Kasumi-1 (cell line): ENCODE measurements around the gene CAB39L.

Experiments used
- DNase-seq, 2 experiments: peaks; one replicate each; lab custom pipeline; 2025; lab: John Stamatoyannopoulos, UW

CAB39L gene

DNA sequence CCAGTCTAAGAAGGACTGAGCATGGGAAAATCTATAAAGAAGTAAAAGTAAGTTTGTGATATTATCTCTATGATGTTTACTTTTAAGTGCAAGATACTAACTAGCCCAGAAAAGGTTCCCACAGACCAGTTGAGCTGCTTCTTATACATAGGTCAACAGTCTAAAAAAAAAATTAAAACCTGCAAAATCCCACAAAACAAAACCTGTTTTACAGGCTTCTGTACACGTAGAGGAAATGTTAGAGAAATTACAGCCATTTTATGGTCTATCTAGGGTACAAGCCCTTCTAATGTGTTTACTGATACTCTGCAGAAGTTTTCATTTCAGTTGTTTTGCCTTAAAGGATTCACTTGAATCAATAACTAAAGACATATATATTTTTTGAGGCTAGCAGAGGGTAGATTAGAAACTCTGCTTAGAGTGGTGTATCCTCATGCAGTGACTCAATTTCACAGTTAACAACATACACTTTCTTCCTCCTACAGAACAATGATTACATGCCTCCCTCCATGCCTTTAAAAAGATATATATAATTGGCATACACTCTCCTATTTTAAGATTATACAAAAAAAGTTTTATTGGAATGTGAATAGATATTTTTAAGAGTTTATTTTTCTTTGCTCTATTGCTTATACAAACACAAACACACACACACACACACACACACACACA lies 43.9 kb downstream of the CAB39L start:
- no peak for DNase-seq

DNA sequence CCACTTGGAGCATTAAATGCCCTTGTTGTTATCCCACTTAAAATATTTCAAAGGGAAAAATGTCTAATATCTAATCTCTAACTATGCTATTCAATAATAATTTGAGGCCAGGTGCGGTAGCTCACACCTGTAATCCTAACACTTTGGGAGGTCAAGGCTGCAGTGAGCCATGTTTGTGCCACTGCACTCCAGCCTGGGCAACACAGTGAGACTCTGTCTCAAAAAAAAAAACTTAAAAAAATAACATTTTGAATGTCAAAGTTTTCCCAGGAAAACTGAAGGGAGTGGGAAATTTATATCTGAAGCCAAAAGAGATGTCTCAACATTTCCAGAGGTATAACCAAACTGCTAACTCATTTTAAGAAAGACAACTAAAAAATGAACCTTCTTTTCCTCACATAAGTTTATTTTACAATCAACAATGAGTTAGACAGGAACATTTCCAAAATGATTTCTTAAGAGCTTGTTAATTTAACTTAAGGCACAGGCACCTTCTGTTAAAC lies 47.9 kb downstream of the CAB39L start:
- no peak for DNase-seq

DNA sequence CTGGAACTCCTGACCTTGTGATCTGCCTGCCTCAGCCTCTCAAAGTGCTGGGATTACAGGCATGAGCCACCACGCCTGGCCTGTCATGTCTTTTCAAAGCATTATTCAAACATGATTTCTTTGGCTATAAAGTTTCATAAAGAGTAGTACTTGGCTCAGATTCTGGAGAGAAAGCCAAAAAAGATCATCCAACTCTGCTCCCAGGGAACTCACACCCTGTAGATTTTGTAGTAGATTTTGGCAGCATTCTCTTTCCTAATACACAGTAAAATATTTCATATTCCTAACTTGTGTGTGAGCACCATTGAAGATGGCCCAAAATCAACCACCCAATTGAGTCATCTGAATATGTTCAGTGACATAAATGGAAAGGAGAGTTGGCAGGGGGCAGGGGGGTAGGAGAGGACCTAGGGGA lies 48.4 kb downstream of the CAB39L start:
- DNase-seq: no peak

DNA sequence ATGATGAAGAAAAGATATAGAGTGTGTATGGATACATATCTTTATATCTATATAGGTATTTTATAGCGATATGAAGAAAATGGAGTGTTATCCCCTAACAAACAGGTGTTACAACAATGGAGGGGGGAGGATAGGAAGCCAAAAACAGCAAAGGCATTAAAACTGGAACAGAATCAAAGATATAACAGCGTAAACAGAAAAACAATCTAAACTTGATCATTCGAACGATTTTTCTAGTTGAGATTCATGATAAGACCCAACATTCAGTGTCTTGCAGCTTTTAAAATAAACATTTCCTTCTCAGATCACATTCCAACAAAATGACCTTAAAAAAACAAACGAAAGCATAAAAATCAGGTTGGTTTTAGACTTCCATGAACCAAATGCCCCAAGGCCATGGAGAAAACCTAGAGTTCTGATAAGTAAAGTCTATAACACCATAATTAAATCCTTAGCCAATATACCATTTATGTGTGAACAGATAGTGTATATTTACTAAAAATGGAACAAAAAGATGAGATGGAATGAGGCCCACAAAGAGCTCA lies 55.7 kb downstream of the CAB39L start:
- no peak for DNase-seq

DNA sequence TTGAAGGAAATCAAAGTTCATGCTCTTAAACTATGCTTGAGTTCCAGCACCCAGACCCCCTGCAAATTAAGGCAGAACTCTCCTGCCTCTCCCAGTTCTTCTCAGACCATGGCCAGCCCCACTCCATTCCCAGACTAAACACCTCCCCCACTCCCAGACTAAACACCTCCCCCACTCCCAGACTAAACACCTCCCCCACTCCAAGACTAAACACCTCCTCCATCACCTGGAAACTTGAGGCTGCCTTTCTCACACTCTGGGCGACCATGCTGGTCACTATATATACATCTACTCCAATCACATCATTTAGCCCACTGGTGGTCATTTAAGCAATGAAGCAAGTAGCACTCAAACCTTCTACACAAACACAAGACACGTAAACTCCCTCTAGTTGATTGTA lies 57.2 kb downstream of the CAB39L start:
- no peak for DNase-seq

DNA sequence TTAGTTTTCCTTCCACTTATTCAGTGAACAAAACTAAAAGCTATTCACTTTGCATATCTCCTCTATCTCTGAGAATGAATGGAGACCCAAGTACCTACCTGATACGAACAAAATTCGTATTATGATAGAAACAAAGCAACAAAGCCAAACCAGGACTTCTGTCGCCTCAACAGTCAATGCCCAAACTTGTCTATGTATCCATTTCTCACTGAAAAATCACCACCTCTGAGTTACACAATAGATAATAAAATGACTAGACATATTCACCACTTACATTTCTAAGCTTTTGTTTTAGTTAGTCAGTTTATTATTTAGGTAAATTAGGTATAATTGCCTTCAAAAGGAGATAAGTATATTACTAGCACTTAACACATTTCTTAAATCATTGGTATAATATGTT lies 67.7 kb downstream of the CAB39L start:
- no peak for DNase-seq

DNA sequence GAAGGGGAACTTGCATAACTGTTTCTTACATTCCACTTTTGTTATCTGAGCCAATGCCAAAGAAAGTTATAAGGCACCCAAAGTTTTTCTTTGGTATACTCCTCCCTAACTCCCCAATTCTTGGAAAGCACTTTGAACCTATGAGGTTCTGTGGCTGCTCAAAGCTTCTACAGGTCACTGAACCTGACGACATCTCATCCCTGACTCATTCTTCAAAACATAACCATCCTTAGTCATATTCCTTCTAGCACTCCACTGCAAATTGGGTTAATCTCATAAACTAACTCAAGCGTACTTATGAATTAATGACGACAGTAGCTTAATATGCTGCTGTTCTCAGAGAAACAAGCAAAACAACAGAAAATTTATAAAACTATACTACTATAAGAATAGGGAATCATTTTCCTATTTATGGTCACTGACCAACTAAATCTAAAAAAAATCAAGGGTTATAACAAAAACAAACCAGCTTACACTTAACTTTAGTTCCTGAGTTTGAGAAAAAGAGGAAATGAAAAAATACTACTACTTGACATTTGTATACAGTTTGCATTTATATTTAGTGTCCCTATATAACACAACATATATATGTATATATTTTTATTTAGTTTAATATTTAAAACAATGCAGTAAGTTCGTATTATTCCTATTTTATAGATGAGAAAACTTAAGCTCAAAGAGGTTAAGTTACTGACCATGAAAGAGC lies 69.1 kb downstream of the CAB39L start:
- peak in 1 of 2 experiments; percentile 7 for DNase-seq

DNA sequence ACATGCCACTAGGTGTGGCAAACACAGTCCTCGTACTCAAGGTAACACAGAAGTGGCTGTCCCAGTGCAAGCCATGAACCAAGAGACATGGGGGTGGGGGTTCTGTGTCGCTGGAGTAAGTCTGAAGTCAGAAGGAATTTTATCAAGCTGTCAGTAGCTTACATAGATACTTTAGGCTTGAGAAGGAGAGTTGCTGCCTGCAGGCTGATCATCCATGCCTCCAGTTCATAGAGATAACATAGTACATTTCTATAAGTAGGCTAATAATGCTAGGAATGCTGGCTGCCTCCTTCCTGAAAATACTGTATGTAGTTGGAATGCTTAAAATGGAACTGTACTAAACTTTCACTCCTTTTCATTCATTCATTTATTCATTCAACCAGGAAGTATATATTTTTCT lies 70.1 kb downstream of the CAB39L start:
- no peak for DNase-seq

DNA sequence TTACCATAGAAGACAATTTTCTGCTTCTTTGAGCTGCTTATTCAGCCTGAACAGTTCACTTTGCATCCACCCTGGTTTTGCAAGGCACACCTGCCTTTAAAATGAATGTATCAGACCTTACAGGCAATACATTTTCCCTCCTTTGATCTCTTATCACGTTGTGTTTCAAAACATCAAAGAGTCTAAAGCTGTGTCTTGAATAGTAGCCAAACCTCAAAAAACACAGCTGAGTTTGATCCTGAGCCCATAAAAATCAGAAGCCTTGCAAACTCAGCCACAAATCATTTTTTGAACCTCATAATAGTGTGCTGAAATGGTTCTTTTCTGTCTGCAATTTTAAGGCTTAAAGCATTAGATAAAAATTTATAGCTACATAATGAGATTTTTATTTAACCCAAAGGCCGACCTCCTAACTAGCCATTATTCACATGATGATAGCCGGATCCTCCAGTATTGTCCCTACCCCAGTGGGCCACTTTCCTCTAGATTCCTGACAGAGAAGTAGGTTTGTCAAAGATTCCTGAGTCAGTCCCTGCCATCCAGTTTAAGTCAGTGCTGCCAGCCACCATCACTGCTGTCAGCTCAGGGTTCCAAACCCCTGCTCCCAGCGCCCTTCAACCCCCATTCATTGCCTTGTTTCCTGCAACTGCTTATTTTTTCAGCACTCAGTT lies 71.8 kb downstream of the CAB39L start:
- no peak for DNase-seq

DNA sequence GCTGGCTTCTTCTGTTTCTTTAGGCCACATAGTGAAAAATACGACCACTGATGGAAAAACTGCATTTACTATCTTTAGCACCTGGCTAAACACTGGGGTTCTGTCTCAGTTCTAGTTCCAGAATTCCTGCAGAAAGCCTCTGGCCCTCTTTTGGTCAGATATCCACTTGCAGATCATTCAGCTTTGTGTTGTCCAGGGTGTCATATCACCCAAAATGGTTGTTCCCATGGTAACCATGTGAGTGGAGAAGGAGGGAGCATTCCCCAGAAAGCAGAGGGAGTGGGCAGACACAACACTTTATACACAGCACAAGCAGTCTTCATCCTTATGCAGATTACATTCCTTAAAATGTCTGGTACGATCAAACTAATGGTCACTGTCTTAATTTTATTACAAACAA lies 73.5 kb downstream of the CAB39L start:
- no peak for DNase-seq

DNA sequence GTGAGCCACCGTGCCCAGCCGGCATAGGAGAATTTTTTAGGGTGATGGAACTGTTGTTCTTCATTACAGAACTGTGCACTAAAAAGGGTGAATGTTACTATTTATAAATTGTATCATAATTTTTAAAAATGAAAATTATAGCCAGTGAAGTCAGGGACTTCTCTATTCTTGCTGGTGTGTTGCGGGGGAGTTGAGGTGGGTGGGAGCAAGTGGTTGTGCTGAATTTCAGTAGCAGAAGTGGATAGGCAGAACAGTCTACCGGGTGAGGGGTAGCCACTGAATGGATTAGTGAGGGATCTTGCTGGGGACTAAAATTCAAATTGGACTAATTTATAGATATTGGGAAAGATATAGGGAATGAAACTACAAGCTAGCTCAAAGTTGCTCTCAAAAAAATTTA lies 74.0 kb downstream of the CAB39L start:
- DNase-seq: peak; percentile 54 to 69

DNA sequence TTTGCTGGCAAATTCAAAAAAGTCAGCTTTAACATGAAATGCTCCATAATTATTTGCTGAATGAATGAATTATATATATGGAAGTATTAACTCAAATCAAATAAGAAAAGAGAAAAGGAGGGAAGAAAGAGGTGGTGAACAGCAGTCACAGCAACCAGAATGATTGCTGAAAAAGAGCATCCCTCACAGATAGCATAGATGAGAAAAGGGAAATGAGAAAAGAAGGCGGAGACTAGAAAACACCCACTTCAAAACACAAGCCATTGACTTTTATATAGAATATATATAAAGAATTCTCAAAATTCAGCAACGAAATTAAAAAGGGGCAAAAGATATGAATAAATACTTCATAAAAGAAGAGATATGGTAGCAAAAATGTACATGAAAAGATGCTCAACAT lies 75.2 kb downstream of the CAB39L start:
- DNase-seq: no peak

DNA sequence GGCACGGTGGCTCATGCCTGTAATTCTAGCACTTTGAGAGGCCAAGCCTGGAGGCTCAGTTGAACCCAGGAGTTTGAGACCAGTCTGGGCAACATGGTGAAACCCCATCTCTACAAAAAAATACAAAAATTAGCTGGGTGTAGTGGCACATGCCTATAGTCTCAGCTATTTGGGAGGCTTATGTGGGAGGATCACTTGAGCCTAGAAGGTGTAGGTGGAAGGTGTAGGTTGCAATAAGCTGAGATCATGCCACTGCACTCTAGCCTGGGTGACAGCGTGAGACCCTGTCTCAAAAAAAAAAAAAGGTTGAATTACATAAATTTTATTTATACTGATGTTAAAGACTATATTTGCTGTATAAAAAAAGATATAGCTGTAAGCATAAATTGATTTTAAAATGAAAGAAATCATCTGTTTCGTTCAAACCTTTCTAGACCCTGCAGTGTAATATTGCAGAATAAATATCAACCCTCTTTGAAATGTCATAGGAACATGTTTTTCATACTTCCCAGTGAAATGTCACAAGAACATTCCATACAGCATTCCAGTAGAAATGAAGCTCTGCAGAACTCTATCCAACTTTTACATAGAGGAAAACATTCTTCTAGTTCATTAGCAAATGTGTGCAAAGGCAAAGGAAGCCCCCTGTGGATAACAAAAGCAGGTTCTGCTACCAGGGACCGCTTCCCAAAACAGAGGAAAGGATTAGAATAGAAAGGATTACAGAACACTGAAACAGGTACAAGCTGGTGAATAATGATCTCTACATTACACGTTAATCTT lies 76.0 kb downstream of the CAB39L start:
- no peak for DNase-seq

DNA sequence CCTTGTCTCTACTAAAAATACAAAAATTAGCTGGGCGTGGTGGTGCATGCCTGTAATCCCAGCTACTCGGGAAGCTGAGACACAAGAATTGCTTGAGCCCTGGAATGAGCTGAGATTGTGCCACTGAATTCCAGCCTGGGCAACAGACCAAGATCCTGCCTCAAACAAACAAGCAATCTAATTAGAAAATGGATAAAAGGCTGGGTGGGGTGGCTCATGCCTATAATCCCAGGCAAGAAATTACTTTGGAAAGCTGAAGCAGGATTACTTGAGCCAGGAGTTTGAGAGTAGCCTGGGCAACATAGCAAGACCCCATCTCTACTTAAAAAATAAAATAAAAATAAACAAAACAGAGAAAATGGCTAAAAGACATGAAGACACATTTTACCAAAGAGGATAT lies 77.0 kb downstream of the CAB39L start:
- no peak for DNase-seq

DNA sequence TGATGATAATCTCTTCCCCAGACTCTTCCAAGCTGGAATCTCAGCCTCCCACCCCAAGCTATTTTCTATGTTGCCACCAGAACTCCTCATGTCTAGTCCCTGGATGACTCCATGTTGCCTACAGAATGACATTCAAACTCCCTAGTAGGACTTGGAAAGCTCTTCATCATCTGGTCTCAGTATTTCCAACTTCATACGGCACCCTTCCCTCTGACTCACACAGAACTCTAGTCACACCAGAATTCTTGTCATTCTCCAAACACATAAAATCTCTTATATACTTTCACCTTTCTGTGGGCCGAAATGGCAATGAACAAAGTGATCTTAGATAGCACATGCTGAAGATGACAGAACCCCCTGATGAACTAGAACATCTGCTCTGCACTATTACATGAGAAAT lies 86.2 kb downstream of the CAB39L start:
- no peak for DNase-seq

DNA sequence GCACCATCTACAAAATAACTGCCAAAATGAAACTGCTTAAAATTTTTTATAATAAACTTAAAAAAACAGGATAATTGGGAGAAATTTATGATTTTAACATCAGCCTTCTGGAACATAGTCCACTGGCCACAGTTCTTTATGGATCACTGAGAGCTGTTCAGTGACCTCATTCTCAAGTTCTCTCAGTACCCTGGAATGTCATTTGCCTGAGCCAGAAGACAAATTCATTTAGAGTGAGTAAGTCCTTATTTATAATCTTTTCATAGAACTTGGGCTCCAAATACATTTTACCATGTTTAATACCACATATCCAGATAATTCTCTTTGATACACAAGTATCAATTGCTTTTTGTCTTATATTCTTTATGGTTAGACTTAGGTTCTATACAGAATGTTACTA lies 87.6 kb downstream of the CAB39L start:
- no peak for DNase-seq

DNA sequence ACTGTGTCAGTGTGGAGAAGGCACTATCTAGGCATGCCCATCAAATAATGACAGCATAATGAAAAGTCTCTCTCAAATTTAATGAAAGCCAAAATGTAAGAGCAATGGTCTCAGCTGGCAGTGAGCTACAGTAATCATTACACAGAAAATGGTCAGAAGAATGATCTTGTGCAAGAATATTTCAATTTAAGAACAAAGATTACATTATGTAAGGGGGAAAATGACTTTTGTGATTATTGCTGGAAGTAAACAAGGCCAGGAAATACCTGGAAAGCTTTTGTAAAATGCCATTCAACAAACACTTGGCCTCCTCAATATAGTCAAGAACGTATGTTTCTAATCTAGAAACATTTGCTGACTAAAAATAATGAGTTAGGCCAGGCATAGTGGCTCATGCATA lies 89.1 kb downstream of the CAB39L start:
- DNase-seq: no peak

DNA sequence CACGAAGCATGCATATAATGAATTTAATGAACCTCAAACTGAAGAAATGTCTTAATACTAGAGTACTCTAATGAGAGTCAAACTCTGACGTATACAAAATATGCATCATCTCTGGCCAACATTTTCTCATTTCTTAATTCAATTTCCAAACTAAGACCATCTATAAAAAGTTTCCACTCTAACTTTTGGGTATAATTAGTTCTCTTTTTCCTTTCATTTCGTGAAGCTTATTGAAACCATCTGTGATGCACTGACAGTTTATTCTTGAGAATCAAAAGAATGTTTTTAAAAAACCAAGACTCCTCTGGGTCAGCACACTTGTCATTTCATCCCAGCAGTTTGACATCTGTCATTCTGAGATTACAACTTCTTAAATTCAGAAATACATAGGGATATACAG lies 90.0 kb downstream of the CAB39L start:
- DNase-seq: no peak

DNA sequence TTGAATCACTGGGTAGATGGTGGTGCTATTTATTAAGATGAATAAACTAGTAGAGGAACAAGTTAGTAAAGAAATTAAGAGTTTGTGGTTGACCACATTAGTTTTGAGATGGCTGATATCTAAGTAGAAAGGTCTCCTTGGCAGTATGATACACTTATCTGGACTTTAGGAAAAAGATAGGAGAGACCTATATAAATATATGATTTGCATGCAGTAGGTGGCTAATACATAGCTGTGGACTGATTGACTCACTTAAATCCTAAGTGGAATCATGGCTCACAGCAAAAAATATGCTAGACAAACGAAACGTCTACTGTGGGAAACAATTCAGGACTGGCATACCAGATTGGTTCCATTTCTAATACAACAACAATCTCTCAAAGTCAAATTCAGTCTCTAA lies 92.0 kb downstream of the CAB39L start:
- no peak for DNase-seq

DNA sequence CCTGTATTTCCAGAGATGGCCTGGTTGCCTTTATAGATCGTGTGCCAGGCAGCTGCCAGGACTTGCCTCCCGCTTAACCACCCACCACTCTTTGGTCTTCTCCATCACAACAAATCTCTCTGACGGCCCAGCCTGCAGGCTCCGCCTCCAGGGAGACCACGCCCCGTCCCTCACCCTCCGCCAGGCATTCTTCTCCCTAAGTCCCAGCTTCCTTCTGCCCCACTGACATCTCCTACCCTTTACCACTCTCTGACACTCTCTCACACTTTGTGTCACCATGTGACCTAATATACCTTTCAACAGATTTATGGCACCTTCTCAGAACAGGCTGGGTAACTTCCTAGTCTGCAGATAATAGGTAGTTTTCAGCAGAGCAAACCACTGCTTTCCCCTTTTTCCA lies 95.1 kb downstream of the CAB39L start:
- DNase-seq: no peak

DNA sequence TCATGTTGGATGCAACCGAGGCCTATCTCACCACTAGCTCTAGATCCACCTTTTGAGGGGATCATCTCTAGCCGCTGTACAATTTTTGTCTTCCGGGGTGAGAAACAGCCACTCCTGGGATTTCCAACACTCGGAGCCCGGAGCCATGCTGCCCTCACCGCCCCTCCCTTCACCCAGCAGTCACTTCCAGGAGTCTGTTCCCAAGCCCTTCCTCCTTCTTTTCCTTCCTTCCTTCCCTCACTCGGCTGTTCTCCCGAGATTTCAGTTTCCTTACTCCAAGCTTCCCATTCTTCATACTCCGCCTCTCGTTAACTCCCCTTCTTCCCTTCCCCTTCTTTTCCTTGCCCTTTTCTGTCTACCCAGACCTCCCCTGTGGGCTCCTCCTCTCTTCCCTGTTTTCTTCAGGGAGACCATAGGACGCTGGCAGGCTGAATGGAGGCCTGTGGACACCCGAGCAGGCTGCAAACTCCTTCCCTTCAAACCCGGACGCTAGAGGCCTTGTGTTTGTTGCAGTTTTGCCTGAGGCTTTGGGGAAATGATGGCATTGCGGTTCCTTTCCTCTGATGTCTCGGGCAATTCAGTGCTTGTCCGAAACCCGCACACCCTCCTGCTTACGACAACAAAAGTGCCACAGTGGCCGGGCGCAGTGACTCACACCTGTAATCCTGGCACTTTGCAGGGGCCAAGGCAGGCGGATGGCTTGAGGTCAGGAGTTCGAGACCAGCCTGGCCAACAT lies 96.0 kb downstream of the CAB39L start:
- DNase-seq: no peak
